Measurements from ENCODE around the gene PHF13. TPM values are rescaled to one million over a fixed set of nuclear protein-coding genes. Genes with fewer than 3 reads are reported as not detected.

The PHF13 gene
- total RNA-seq, 4 donors from 2014 or later: 12.6 to 21.7 (median 17.0) TPM

GRCh38 chr1:6603238-6603914 lies 10.2 kb upstream of the PHF13 start:
- no peaks in the 10 kb centered on the region for H3K27me3 ChIP-seq
- under 1% methylated on average over 35 of the region's 36 CpGs for WGBS
- no peaks in the 10 kb centered on the region for H3K9me3 ChIP-seq
- peaks cover 41% of the 10 kb centered on the region for H3K4me1 ChIP-seq
- TF ChIP-seq POLR2A (IDR thresholded peaks at IDR 0.05) (peak in 1 of 2 donors; percentile 69), POLR2AphosphoS5 (IDR thresholded peaks at IDR 0.05) (peak; percentile 15 to 56 (median 38)), CTCF (IDR thresholded peaks at IDR 0.05) (no peak), EP300 (IDR thresholded peaks at IDR 0.05) (no peak)
- peaks cover 7% of the 10 kb centered on the region for H3K36me3 ChIP-seq
- peak overlapping the region; percentile 98 for H3K4me3 ChIP-seq
- peak overlapping the region; percentile 99 for H3K27ac ChIP-seq
- DNase-seq (ENCODE audit: low spot score in 2 of 2): peak in 1 of 2 donors; percentile 88

- no peaks in the 10 kb centered on the region for H3K9me3 ChIP-seq
- peak in 2 of 3 donors; percentile 6 to 45 for TF ChIP-seq POLR2AphosphoS5 (IDR thresholded peaks at IDR 0.05)
- no peak for TF ChIP-seq POLR2A (IDR thresholded peaks at IDR 0.05)
- peak in 1 of 2 donors; percentile 6 for TF ChIP-seq CTCF (IDR thresholded peaks at IDR 0.05)
- TF ChIP-seq EP300 (IDR thresholded peaks at IDR 0.05): no peak
- H3K27ac ChIP-seq: peak overlapping the region; percentile 99
- peak overlapping the region; percentile 98 for H3K4me3 ChIP-seq
- no peaks in the 10 kb centered on the region for H3K27me3 ChIP-seq
- H3K36me3 ChIP-seq: peaks cover 1% of the 10 kb centered on the region
- peak; percentile 88 to 89 for DNase-seq (ENCODE audit: low spot score in 2 of 2)
- H3K4me1 ChIP-seq: peaks cover 35% of the 10 kb centered on the region
- 10% methylated on average over 19 of the region's 19 CpGs for WGBS
Measured at GRCh38 chr1:6603915-6604558, 9.5 kb upstream of the PHF13 start.

GRCh38 chr1:6612641-6613360 lies 730 bp upstream of the PHF13 start:
- Histone ChIP-seq H3K4me1 (peaks cover 43% of the 10 kb centered on the region), H3K4me3 (peak overlapping the region; percentile 90), H3K9me3 (no peaks in the 10 kb centered on the region), H3K36me3 (no peaks in the 10 kb centered on the region), H3K27me3 (no peaks in the 10 kb centered on the region), H3K27ac (peak overlapping the region; percentile 99)
- under 1% methylated on average over 49 of the region's 67 CpGs for WGBS
- DNase-seq (ENCODE audit: low spot score in 2 of 2): peak; percentile 81 to 87
- TF ChIP-seq POLR2AphosphoS5 (IDR thresholded peaks at IDR 0.05) (no peak), CTCF (IDR thresholded peaks at IDR 0.05) (no peak), EP300 (IDR thresholded peaks at IDR 0.05) (peak; percentile 19), POLR2A (IDR thresholded peaks at IDR 0.05) (peak in 1 of 2 donors; percentile 18)

- Histone ChIP-seq H3K27ac (peak overlapping the region; percentile 99), H3K9me3 (no peaks in the 10 kb centered on the region), H3K27me3 (no peaks in the 10 kb centered on the region), H3K4me1 (peaks cover 42% of the 10 kb centered on the region), H3K4me3 (peak overlapping the region; percentile 90), H3K36me3 (peaks cover 12% of the 10 kb centered on the region)
- TF ChIP-seq POLR2A (IDR thresholded peaks at IDR 0.05) (no peak), CTCF (IDR thresholded peaks at IDR 0.05) (no peak), EP300 (IDR thresholded peaks at IDR 0.05) (no peak), POLR2AphosphoS5 (IDR thresholded peaks at IDR 0.05) (no peak)
- peak in 1 of 2 donors; percentile 89 for DNase-seq (ENCODE audit: low spot score in 2 of 2)
- 0% methylated on average over 1 of the region's 117 CpGs for WGBS
Measured at GRCh38 chr1:6614019-6614928, 743 bp downstream of the PHF13 start.
